ENCODE measurements around the gene LOXHD1.

- TF ChIP-seq CTCF (IDR thresholded peaks at IDR 0.05; ENCODE audit: borderline replicate concordance, extremely low read depth, low read length, poor library complexity, severe bottlenecking): no peak
- no peak for TF ChIP-seq EZH2 (IDR thresholded peaks at IDR 0.05; ENCODE audit: borderline replicate concordance, low read depth, low read length, severe bottlenecking)
Observed at GRCh38 chr18:46546111-46546640, 110.8 kb downstream of the LOXHD1 start.
